CD4-positive, alpha-beta T cell treated with Interleukin-12 subunit alpha and Interleukin-12 subunit beta, for 1 hour (primary cell): ENCODE results near the gene KPRP.

Experiments
- DNase-seq: peaks from one replicate; pipeline ENCODE4 v3.0.0-alpha.2; 2020

The KPRP gene

DNA sequence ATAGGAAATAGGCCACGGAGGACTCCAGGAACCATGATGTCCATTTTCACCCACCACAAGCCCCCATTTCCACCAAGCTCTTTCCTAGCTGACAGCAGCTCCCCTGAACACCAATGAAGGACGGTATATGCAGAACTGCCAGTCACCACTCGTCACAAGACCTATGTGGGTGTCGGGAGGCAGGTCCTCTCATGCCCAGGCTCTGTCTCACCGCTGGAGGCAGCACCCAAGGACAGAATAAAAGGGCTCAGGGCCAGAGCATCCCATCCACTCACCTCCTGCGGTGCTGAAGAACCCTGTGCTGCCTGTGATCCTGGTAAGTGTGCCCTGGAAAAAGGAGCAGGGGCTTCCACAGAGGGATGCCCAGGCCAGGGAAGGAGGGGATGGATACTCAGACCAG lies 17.1 kb downstream of the KPRP start, which contains the start of gene LCE1F:
Gene LCE1F (plus strand): TSS at position 266 of the 400 bp plus-strand sequence. CDS start 1,232 bp downstream, outside the sequence.
- no peak for DNase-seq

GRCh38 chr1:152776361-152776760 lies 18.5 kb downstream of the KPRP start:
- no peak for DNase-seq

DNA sequence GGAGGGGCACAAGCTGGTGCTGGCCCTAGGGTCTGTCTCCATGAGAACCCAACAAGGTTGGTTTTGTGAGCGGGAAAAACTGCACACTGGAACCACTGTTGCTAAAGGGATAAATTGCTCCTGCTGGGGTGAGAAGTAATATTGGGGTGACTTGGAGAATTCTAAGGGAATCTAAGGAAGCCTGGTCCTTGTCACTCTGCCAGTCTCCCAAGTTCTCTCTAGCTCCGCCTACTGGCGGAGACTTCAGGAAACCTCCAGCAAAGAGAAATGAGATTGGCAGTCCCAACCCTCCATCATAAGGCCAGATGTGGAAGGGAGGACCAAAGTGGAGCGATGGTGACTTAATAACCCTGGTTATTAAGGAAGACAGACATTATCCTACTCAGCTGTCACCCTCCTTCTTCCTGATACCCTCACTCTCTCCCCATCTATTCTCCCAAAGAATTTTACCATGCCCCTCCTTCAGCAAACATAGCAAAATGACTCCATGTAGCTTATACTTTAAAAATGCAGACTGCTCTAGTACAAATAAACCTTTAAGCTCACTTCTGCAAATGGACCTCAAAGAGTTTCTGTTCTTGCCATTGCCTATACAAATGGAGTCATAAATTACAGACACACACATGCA lies 19.8 kb downstream of the KPRP start:
- no peak for DNase-seq

DNA sequence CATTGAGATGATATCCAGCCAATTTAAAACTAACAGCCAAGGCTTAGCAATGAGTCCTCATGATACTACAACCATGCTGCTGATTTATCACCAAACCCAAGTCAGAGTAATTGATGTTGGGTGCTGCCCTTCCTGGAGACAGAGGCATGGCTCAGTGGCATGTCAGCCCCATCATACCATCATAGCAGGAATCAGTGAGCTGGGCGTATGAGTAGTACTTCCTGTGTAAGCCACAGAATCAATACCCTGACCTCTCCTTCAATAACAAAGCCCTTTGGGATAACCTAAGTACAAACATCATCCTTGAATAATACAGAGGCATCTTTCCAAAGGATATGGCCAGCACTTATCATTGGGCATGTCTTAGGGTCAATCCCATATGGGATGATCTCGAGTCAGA lies 25.3 kb downstream of the KPRP start:
- no peak for DNase-seq

GRCh38 chr1:152786077-152786476 lies 28.3 kb downstream of the KPRP start, which contains the start of gene LCE1E:
Gene LCE1E, plus strand, starts transcription at chr1:152786257. Its CDS starts 1,043 bp downstream, at chr1:152787300.
- no peak for DNase-seq

- no peak for DNase-seq
These were observed 37.9 kb downstream of the KPRP start for GRCh38 chr1:152795686-152796085.

DNA sequence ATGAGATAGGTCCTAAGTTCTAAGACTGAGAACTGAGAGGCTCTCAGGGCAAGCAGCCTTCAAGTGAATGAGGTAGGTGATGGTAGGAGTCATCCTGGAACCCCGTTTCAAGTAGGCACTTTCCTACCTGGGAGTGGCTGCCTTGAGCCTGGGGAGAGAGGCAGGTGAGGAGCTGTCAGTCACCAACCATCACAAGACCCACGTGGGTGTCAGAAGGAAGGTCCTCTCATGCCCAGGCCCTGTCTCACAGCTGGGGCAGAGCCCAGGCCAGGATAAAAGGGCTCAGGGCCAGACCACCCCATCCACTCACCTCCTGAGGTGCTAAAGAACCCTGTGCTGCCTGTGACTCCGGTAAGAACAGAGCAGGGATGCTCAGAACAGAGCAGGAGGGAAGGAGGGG lies 38.6 kb downstream of the KPRP start, which contains the start of gene LCE1D:
Gene LCE1D (plus strand): TSS at position 301 of the 400 bp plus-strand sequence. CDS start 1,074 bp downstream, outside the sequence.
- DNase-seq: no peak

DNA sequence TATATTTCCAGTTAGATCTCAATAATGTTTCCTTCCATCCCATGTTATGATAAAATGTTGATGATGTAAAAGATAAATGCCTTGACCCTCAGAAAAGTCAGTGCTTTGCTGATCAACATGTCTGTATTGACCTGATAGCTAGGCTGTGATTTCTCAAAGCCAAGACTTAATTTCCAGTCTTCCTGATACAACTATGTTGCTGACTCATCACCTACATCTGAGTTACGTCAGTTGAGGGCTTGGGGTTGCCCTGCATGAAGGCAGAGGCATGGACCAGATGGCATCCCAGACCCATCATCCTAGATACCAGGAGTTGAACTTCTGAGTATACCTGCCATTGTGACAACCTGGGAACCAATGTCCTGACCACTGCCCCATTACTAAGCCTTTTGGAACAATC lies 43.5 kb downstream of the KPRP start:
- DNase-seq: no peak

- DNase-seq: no peak
These were observed 48.8 kb downstream of the KPRP start, which contains the start of gene LCE1C for GRCh38 chr1:152806576-152806975. Gene LCE1C, minus strand, starts transcription at chr1:152806651. Its CDS starts 1,173 bp downstream, at chr1:152805478.

- no peak for DNase-seq
These were observed 53.2 kb downstream of the KPRP start for GRCh38 chr1:152811050-152811449.
